Measurements from ENCODE around the gene KIAA1614.

Gene KIAA1614, protein sequence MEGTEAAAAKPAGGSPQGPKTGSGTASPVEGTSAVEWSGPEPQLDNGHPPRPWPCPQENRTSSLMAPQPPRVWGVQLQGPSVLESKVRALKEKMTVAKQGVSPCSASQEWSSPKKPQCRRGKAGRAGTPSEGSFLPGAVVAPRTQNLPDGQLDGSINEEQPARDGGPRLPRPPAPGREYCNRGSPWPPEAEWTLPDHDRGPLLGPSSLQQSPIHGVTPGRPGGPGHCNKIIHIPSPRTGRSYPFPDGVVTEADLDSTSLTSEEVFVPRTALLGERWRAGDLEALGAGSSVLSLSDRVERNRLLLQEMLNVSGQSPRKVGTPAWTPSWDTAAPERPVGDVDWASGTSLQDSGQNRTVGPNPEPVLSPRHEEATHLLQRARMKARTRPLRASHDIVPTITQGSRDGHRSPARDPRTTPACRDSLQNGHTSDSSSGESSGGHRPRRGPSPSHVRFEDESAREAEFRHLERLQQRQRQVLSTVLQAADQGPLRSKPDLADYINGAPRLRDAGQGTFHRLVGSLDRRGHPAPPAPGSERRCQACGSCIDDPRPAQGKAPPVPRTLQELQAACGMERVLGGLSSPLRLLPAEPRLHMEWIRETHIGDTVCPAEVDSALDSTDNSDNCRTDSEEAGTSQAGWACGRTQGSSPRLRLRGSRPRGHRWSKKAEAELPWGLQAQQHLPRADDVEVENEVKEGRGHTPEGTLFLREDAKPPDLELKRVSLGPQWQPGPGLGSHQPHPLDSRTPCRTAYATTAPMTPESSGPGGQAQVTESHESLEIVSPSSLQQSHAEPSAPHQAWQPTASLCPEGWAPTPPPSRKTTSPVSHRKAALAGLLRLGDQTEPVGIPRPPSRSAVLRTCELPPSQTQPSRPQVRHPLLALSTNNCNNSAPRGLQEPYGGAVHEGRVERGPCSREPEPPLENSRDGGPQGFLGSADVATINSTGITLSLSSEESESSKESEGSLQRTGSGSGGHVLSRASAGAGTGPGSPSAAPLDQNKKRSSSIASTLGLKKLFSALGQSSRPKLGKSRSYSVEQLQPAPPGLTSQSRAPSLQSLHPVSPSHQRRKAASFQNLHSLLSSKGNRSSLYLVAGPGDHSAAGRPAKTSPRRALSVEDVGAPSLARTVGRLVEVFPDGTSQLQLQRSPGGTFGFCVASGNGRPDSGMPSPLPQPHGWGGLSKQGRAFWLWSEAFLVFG

DNA sequence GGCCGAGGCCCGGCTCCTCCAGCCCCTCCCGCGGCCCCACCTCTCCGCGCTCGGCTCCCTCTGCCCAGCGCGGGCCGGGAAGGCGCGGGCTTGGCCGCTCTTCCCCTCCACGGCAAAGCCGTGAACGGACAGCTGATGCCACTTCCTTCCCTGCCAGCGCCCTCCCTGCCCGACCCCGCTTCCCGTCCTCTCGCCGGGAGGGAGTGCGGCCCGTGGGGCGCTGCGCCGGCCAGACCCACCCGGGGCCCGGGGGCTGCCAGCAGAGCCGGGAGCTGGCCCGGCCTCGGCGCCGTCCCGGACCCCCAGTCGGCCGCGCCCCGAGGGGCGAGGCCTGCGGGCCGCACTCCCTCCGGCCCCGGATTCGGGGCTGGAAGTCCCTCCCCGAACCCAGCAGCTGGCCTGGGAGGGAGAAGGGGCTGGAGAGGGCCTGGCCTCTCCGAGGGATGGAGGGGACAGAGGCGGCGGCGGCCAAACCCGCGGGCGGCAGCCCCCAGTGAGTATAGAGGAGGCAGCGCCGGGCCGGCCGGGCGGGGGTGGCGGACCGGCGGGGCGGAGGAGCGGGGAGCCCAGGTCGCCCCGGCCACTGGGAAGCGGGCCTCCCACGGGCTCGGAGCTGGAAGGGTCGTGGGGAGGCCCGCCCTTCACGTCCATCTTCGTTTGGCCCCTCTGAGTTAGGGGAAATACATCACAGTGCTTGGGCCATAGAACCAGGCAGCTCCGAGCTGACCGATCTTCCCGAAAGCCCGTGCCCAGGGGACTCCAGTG lies at the start of gene KIAA1614:
Gene KIAA1614 (plus strand): TSS at position 97 of the 765 bp plus-strand sequence. CDS start 347 bp downstream, at position 444.
- no peak within 1 kb of the TSS for H3K4me3 ChIP-seq (ENCODE audit: low read depth, low read length)
- TF ChIP-seq POLR2A (IDR thresholded peaks at IDR 0.05; ENCODE audit: extremely low read depth, insufficient read length) (no peak), MYC (IDR thresholded peaks at IDR 0.05; ENCODE audit: low read depth, low read length) (no peak)
- TF ChIP-seq, protein P1, sequence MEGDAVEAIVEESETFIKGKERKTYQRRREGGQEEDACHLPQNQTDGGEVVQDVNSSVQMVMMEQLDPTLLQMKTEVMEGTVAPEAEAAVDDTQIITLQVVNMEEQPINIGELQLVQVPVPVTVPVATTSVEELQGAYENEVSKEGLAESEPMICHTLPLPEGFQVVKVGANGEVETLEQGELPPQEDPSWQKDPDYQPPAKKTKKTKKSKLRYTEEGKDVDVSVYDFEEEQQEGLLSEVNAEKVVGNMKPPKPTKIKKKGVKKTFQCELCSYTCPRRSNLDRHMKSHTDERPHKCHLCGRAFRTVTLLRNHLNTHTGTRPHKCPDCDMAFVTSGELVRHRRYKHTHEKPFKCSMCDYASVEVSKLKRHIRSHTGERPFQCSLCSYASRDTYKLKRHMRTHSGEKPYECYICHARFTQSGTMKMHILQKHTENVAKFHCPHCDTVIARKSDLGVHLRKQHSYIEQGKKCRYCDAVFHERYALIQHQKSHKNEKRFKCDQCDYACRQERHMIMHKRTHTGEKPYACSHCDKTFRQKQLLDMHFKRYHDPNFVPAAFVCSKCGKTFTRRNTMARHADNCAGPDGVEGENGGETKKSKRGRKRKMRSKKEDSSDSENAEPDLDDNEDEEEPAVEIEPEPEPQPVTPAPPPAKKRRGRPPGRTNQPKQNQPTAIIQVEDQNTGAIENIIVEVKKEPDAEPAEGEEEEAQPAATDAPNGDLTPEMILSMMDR (IDR thresholded peaks at IDR 0.05; ENCODE audit: low read depth, low read length): no peak
- TF ChIP-seq, protein P2, sequence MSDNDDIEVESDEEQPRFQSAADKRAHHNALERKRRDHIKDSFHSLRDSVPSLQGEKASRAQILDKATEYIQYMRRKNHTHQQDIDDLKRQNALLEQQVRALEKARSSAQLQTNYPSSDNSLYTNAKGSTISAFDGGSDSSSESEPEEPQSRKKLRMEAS (IDR thresholded peaks at IDR 0.05; ENCODE audit: low read depth, low read length): no peak

DNA sequence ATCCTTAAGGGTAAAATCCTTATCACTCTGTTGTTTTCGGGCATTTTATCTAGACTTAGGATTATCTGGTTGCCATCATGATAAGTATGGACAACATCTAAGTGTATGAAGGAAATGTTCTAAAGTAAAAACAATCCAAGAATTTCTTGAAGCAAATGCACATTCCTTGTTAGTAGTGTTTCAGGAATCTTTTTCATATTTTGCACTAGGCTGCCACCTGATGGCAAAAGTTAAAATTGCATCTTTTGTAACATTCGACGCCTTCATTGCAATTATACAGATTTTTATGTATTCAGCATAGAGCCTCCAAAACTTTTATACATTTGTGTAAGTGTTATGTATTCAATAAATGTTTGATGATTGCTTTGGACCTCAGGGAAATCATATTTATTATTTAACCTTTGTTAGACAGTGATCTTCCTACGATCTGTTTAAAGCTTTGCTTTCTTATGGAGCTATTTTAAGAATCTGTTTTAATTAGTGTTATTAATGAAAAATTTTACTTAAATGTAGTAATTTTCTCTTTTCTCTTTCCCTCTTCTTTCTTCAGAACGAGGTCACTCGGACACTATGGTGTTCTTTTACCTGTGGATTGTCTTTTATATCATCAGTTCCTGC lies 49.4 kb upstream of the KIAA1614 start:
- DNase-seq (ENCODE audit: low read depth): peak; percentile 45
- no peak overlapping the region for H3K4me3 ChIP-seq (ENCODE audit: low read depth, low read length)
- TF ChIP-seq, protein P1 (IDR thresholded peaks at IDR 0.05; ENCODE audit: low read depth, low read length): peak; percentile 45
- TF ChIP-seq, protein P2 (IDR thresholded peaks at IDR 0.05; ENCODE audit: low read depth, low read length): no peak

More for the DNA sequence above, at the start of gene KIAA1614:
- DNase-seq (ENCODE audit: low read depth): peak; percentile 30

DNA sequence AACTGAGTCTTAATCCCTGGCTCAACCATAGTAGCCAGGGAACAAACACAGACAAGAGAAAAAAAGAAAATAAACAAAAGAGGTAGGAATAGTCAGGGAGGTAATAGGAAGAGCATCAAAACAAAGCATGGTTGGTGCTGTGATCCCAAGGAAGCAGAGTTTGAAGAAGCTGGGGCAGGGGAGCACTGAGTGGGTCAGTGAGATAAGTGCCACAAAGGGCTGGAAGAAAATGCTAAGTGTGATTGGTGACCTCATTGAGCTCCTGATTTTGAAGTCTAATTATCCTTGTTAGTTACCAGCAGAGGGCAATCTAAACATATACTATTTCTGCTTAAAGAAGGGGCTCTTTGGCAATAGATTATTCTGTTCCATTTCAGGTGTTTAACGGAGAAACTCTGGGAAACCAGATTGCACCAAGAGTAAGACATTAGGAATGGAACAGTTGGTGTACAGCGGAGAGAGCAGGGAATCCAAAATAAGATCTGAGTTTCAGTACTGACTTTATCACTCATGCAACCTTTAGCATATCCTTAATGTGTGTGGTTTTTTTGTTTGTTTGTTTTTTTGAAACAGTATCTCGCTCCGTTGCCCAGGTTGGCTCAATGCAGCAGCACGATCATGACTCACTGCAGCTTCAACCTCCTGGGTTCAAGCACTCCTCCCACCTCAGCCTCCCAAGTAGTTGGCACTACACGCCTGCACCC lies 30.7 kb upstream of the KIAA1614 start:
- DNase-seq (ENCODE audit: low read depth): peak; percentile 51
- TF ChIP-seq, protein P1 (IDR thresholded peaks at IDR 0.05; ENCODE audit: low read depth, low read length): peak; percentile 30
- TF ChIP-seq POLR2A (IDR thresholded peaks at IDR 0.05; ENCODE audit: extremely low read depth, insufficient read length): no peak
- no peak overlapping the region for H3K4me3 ChIP-seq (ENCODE audit: low read depth, low read length)

DNA sequence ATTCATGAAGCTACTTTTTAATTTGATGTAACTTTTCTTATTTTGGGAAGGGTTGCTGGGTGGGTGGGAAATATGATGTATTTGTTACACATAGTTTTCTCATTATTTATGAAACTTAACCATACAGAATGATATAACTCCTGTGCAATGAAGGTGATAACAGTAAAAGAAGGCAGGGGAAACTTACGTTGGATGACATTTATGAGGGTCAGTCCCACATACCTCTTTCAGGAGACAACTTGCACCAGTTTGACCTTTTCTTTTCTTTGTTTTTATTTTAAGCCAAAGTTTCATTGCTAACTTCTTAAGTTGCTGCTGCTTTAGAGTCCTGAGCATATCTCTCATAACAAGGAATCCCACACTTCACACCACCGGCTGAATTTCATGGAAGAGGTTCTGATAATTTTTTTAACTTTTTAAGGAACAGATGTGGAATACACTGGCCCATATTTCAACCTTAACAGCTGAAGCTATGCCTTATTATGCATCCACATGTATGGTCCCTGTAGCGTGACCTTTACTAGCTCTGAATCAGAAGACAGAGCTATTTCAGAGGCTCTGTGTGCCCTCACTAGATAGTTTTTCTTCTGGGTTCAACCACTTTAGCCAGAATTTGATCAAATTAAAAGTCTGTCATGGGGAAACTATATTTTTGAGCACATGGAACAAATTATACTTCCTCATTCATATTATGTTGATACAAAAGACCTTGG lies 28.0 kb upstream of the KIAA1614 start:
- no peak overlapping the region for H3K4me3 ChIP-seq (ENCODE audit: low read depth, low read length)
- no peak for DNase-seq (ENCODE audit: low read depth)
- TF ChIP-seq, protein P1 (IDR thresholded peaks at IDR 0.05; ENCODE audit: low read depth, low read length): no peak
- TF ChIP-seq POLR2A (IDR thresholded peaks at IDR 0.05; ENCODE audit: extremely low read depth, insufficient read length) (no peak), MYC (IDR thresholded peaks at IDR 0.05; ENCODE audit: low read depth, low read length) (no peak)
- TF ChIP-seq, protein P2 (IDR thresholded peaks at IDR 0.05; ENCODE audit: low read depth, low read length): no peak

Measured in NB4 (cell line).